ENCODE data around the gene CCDC177.

The CCDC177 gene

DNA sequence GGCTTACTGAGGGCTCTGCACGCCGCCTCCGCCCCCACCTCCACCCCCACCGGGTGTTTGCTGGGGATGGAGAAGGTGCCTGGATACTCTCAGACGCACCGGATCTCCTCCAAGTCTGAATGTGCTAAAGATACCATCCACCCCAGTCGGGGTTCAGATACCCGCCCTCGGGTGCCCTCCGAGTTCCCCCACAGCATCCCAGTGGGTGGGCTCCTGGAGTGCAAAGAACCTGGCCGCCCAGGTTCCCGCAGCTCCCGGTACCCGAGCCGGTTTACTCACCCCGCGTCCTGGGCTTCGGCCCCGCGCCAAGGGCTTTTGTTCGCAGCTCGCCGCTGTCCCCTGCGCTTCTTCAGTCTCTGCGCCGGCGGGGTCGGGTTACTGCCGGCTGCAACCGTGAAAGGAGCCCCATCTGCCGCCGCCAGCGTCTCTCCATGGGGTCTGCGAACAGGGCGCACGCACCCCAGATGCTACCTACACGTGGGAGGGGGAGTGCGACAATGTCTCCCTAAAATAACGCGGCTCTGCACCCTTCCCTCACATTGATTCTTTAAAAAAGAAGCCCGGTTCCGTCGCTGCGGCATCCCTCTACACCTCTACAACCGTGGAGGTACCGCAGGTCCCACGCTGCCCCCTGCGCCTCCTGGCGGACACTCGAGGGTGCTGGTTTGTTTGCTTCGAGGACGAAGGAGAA is at the start of gene CCDC177:
TSS of gene CCDC177 (minus strand) at position 609 of the 691 bp plus-strand sequence. CDS start 1,249 bp downstream, outside the sequence.
- H3K27ac Mint-ChIP-seq (ENCODE audit: low read depth) = no peak within 1 kb of the TSS
- H3K4me3 Mint-ChIP-seq = peak within 1 kb of the TSS; percentile 84
- ATAC-seq (replicated peaks; ENCODE audit: extremely low read depth, poor library complexity, severe bottlenecking) (peak; percentile 85), DNase-seq (ENCODE audit: low spot score in 2 of 2) (peak; percentile 43 to 58)
- no peaks in the 10 kb centered on the region for H3K36me3 Mint-ChIP-seq (ENCODE audit: insufficient read depth)
- H3K27me3 Mint-ChIP-seq = peaks cover 59% of the 10 kb centered on the region
- H3K4me1 Mint-ChIP-seq = peaks cover 12% of the 10 kb centered on the region
- H3K9me3 Mint-ChIP-seq = no peaks in the 10 kb centered on the region

DNA sequence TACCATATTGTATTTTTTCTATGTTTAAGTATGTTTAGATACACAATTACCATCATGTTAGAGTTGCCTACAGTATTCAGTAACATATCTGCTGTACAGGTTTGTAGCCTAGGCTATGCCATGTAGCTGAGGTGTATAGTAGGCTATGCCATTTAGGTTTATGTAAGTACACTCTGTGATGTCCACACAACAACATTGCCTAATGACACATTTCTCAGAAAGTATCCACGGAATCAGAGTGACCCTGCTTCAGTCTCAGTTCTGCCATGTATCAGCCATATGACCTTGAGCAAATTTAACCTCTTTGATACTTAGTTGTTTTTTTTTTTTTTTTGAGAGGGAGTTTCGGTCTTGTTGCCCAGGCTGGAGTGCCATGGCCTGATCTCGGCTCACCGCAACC is 49.5 kb upstream of the CCDC177 start:
- Mint-ChIP-seq H3K27ac (ENCODE audit: low read depth) (no peak overlapping the region), H3K4me3 (no peak overlapping the region), H3K36me3 (ENCODE audit: insufficient read depth) (peaks cover 7% of the 10 kb centered on the region), H3K4me1 (peaks cover 75% of the 10 kb centered on the region), H3K27me3 (no peaks in the 10 kb centered on the region), H3K9me3 (no peaks in the 10 kb centered on the region)
- ATAC-seq (replicated peaks; ENCODE audit: extremely low read depth, poor library complexity, severe bottlenecking) (no peak), DNase-seq (ENCODE audit: low spot score in 2 of 2) (no peak)

- Mint-ChIP-seq H3K9me3 (no peaks in the 10 kb centered on the region), H3K27me3 (no peaks in the 10 kb centered on the region), H3K4me3 (no peak overlapping the region), H3K27ac (ENCODE audit: low read depth) (peak overlapping the region; percentile 80), H3K4me1 (peaks cover 80% of the 10 kb centered on the region), H3K36me3 (ENCODE audit: insufficient read depth) (peaks cover 4% of the 10 kb centered on the region)
- ATAC-seq (replicated peaks; ENCODE audit: extremely low read depth, poor library complexity, severe bottlenecking) = no peak
- no peak for DNase-seq (ENCODE audit: low spot score in 2 of 2)
Observed at GRCh38 chr14:69620981-69621380, 46.3 kb upstream of the CCDC177 start.

GRCh38 chr14:69620211-69620611 is 45.5 kb upstream of the CCDC177 start:
- no peaks in the 10 kb centered on the region for H3K9me3 Mint-ChIP-seq
- DNase-seq (ENCODE audit: low spot score in 2 of 2) (no peak), ATAC-seq (replicated peaks; ENCODE audit: extremely low read depth, poor library complexity, severe bottlenecking) (no peak)
- peak overlapping the region; percentile 80 for H3K27ac Mint-ChIP-seq (ENCODE audit: low read depth)
- peaks cover 9% of the 10 kb centered on the region for H3K36me3 Mint-ChIP-seq (ENCODE audit: insufficient read depth)
- H3K27me3 Mint-ChIP-seq = no peaks in the 10 kb centered on the region
- H3K4me3 Mint-ChIP-seq = peak overlapping the region; percentile 44
- H3K4me1 Mint-ChIP-seq = peaks cover 80% of the 10 kb centered on the region

- DNase-seq (ENCODE audit: low spot score in 2 of 2) (no peak), ATAC-seq (replicated peaks; ENCODE audit: extremely low read depth, poor library complexity, severe bottlenecking) (no peak)
- peaks cover 9% of the 10 kb centered on the region for H3K36me3 Mint-ChIP-seq (ENCODE audit: insufficient read depth)
- no peaks in the 10 kb centered on the region for H3K9me3 Mint-ChIP-seq
- H3K4me1 Mint-ChIP-seq = peaks cover 87% of the 10 kb centered on the region
- no peaks in the 10 kb centered on the region for H3K27me3 Mint-ChIP-seq
- no peak overlapping the region for H3K4me3 Mint-ChIP-seq
- peak overlapping the region; percentile 80 for H3K27ac Mint-ChIP-seq (ENCODE audit: low read depth)
Observed at GRCh38 chr14:69619012-69619411, 44.3 kb upstream of the CCDC177 start.

DNA sequence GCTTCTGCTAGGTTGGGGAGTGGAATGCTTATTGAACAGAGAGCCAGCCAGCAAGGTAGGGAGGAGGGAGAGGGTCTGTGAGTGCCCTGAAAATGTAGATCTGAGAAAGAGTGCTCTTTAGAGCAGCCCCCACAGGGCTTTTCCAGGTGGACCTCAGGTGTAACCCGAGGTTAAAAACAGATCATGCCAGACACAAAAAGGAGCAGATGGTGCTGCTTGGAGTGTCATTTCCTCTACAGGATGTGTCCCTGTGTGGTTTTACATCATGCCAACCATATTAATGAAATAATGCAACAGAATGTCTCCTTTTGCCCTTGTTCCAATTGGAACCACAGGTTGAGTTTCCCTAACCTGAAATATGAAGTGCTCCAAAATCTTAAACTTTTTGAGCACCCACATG is 43.1 kb upstream of the CCDC177 start:
- Mint-ChIP-seq H3K27me3 (no peaks in the 10 kb centered on the region), H3K36me3 (ENCODE audit: insufficient read depth) (peaks cover 11% of the 10 kb centered on the region), H3K27ac (ENCODE audit: low read depth) (peak overlapping the region; percentile 94), H3K4me1 (peaks cover 90% of the 10 kb centered on the region), H3K9me3 (no peaks in the 10 kb centered on the region), H3K4me3 (peak overlapping the region; percentile 17)
- ATAC-seq (replicated peaks; ENCODE audit: extremely low read depth, poor library complexity, severe bottlenecking) (no peak), DNase-seq (ENCODE audit: low spot score in 2 of 2) (no peak)

DNA sequence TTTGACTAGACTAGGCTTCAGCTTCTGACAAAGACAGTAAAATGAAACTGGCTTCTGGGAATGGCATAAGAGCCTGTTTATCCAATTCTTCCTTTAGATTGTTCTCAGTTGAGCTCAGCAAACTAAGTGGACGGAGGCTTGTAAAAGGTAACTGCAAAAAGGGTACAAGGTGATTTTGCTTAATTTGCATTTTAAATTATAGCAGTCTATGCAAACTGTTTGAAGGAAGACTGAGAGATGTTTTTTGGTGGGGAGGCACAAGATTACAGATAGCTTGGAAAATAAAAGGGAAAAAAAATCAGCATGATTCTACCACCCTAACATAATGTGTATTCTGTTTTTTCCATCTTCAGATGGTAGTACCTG is 41.7 kb upstream of the CCDC177 start:
- peak overlapping the region; percentile 80 for H3K4me3 Mint-ChIP-seq
- H3K9me3 Mint-ChIP-seq = no peaks in the 10 kb centered on the region
- no peaks in the 10 kb centered on the region for H3K27me3 Mint-ChIP-seq
- peaks cover 91% of the 10 kb centered on the region for H3K4me1 Mint-ChIP-seq
- H3K27ac Mint-ChIP-seq (ENCODE audit: low read depth) = peak overlapping the region; percentile 94
- H3K36me3 Mint-ChIP-seq (ENCODE audit: insufficient read depth) = peaks cover 11% of the 10 kb centered on the region
- ATAC-seq (replicated peaks; ENCODE audit: extremely low read depth, poor library complexity, severe bottlenecking) = no peak
- no peak for DNase-seq (ENCODE audit: low spot score in 2 of 2)

DNA sequence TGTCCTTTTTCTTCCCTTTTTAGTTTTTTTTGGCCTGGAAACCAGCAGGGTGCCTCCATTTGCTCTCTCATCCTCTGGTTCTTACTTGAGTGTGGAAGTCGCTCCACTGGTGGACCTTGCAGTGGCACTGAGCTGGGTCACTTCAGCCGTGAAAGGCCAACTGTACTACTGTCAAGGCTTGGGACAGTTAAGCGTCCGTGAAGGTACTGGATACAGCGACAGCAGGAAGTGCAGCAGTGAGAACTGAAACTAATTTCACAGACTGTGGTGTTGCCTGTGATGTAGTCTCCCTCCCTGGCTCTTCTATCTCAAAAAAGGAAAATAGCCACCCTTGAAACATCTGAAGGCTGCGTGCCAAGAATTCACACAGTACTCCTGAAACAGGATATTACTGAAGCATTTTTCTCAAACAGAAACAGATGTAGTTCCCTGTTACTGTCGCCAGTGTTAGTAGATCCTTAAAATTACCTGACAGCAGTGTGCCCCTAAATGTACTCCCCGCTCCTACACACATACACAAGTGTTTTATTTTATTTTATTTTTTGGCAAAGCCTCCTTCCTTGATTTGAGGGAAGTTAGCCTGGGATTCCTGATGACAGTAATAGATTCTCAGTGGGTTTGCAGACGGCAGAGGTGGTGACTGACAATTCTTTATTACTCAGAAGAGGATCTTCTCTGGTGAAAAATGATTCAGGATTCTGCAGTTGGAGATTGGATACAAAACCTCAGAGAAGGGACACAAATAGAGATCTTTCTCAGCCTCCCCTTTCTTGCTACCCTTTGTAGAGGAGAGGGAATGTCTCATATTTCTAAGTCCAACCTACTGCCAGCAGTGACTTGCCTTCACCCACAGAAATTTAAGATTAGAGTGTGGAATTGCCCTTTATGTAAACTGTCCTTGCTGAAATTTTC is 41.1 kb upstream of the CCDC177 start:
- H3K4me1 Mint-ChIP-seq = peaks cover 88% of the 10 kb centered on the region
- no peaks in the 10 kb centered on the region for H3K9me3 Mint-ChIP-seq
- peaks cover 11% of the 10 kb centered on the region for H3K36me3 Mint-ChIP-seq (ENCODE audit: insufficient read depth)
- H3K27ac Mint-ChIP-seq (ENCODE audit: low read depth) = peak overlapping the region; percentile 94
- H3K4me3 Mint-ChIP-seq = peak overlapping the region; percentile 80
- peak; percentile 42 for ATAC-seq (replicated peaks; ENCODE audit: extremely low read depth, poor library complexity, severe bottlenecking)
- DNase-seq (ENCODE audit: low spot score in 2 of 2) = peak in 1 of 2 donors; percentile 36
- no peaks in the 10 kb centered on the region for H3K27me3 Mint-ChIP-seq

DNA sequence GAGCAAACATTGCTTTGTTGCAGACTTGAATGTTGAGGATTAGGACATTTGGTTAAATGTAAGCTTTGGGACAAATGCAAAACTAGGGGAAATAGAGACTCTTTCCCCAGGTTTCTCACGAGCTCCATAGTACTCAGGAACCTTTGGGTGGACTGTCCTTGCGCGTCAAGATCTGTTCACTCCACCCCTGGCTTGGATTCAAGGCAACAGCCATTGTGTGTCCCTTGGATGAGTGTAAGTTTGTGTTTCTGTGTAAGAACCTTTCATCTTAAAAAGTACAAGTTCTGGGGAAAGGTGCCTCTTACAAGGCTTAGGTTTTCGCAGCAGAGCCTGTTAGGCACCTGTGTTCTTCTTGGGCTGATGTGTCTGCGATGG is 40.4 kb upstream of the CCDC177 start:
- no peak for DNase-seq (ENCODE audit: low spot score in 2 of 2)
- Mint-ChIP-seq H3K4me3 (peak overlapping the region; percentile 80), H3K4me1 (peaks cover 90% of the 10 kb centered on the region), H3K27ac (ENCODE audit: low read depth) (peak overlapping the region; percentile 94), H3K36me3 (ENCODE audit: insufficient read depth) (peaks cover 11% of the 10 kb centered on the region), H3K27me3 (no peaks in the 10 kb centered on the region), H3K9me3 (no peaks in the 10 kb centered on the region)
- ATAC-seq (replicated peaks; ENCODE audit: extremely low read depth, poor library complexity, severe bottlenecking) = no peak

DNA sequence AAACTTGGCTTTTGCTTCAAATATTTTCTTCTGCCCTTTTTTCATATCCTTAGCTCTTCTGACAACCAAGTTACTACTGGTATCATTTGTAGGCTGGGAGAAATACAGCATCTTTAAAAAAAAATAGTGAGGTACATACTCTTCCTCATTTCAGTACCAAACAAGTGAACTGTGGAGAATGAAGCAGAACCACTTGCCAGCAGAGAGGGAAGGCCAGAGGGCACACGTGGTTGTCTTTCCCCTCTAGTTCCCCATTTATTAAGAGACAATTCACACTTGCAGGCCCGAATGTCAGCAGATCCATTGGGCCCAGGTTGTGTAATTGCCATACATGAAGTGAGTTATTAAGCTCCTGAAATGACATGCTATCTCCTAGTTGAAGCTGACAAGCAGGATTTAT is 39.9 kb upstream of the CCDC177 start:
- H3K4me3 Mint-ChIP-seq = peak overlapping the region; percentile 80
- no peaks in the 10 kb centered on the region for H3K9me3 Mint-ChIP-seq
- peaks cover 86% of the 10 kb centered on the region for H3K4me1 Mint-ChIP-seq
- DNase-seq (ENCODE audit: low spot score in 2 of 2) = no peak
- H3K36me3 Mint-ChIP-seq (ENCODE audit: insufficient read depth) = peaks cover 12% of the 10 kb centered on the region
- no peaks in the 10 kb centered on the region for H3K27me3 Mint-ChIP-seq
- peak overlapping the region; percentile 94 for H3K27ac Mint-ChIP-seq (ENCODE audit: low read depth)
- no peak for ATAC-seq (replicated peaks; ENCODE audit: extremely low read depth, poor library complexity, severe bottlenecking)

DNA sequence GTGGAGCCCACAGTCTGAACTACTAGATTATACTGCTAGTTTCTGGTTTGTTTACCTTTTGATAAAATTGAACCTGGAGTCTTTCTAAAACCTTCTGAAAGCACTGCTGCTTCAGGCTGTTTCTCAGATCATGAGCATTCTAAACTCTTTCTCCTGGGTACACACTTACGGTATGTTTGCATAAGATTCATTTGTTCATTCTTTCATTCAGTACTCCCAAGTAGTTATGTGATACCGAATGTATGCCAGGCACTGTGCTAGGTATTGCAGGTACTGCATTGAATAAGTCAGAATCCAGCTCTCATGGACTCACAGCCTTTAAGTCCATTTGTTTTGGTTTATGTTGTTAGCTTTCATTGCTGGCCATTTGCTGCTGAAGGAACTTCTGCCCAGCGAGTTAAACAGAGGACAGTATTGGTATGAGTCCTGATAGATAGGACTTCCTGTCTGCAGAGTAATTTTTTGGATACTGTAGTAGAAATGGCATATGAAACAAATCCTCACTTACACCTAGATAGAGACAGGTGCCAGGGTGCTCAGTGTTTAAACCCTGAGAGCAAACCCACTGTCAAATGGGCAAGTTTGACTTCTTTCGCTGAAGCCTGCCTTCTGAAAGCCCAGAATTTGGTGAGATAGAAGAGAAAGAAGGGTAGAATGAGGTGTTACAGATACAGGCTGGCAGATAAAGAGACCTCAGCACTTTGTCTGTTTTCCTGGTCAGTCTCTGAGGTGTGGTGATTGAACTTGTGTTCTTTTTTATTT is 38.8 kb upstream of the CCDC177 start:
- DNase-seq (ENCODE audit: low spot score in 2 of 2) (no peak), ATAC-seq (replicated peaks; ENCODE audit: extremely low read depth, poor library complexity, severe bottlenecking) (no peak)
- H3K4me3 Mint-ChIP-seq = peak overlapping the region; percentile 80
- H3K9me3 Mint-ChIP-seq = no peaks in the 10 kb centered on the region
- peaks cover 75% of the 10 kb centered on the region for H3K4me1 Mint-ChIP-seq
- H3K27ac Mint-ChIP-seq (ENCODE audit: low read depth) = peak overlapping the region; percentile 94
- H3K36me3 Mint-ChIP-seq (ENCODE audit: insufficient read depth) = peaks cover 11% of the 10 kb centered on the region
- no peaks in the 10 kb centered on the region for H3K27me3 Mint-ChIP-seq

DNA sequence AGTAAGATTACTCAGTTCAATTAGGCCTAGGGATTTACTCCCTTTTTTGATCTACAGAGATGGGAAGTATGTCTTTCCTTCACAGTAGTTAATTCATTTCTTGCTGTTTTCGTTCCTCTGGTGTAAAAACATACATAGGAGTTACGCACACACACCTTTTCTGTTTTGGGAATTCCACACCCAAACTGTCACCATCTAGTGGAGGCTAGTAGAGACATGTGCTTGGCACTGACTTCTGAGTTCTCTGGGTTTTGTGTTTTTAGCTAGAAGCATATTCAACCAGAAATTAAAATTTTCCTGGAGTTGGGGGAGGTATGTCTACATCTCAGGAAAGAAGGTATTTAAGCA is 38.1 kb upstream of the CCDC177 start:
- Mint-ChIP-seq H3K4me1 (peaks cover 68% of the 10 kb centered on the region), H3K27ac (ENCODE audit: low read depth) (peak overlapping the region; percentile 94), H3K36me3 (ENCODE audit: insufficient read depth) (peaks cover 11% of the 10 kb centered on the region), H3K9me3 (no peaks in the 10 kb centered on the region), H3K27me3 (no peaks in the 10 kb centered on the region), H3K4me3 (peak overlapping the region; percentile 80)
- ATAC-seq (replicated peaks; ENCODE audit: extremely low read depth, poor library complexity, severe bottlenecking) = no peak
- no peak for DNase-seq (ENCODE audit: low spot score in 2 of 2)
